Transverse colon (tissue), 3 donors: Measurements from ENCODE around the gene PRKACB.

Source experiments
- CTCF ChIP-seq, 5 experiments: fragments of 200-600 bp in 3 of 5; fragments of 450-650 bp in 2 of 5; sonication (generic) in 3 of 5; IDR thresholded peaks; 1 replicate in 2 of 5; 2 replicates in 3 of 5; pipeline ENCODE4 v1.5.1; 2016 to 2017; ENCODE audit warnings: antibody characterized with exemption in 5 of 5, inconsistent platforms in 3 of 5, mild to moderate bottlenecking in 2 of 5, moderate library complexity in 1 of 5
- POLR2A ChIP-seq: fragments of 450-650 bp; IDR thresholded peaks from one replicate; pipeline ENCODE4 v1.6.1; 2016; ENCODE audit warnings: antibody characterized with exemption, mild to moderate bottlenecking, moderate library complexity

DNA sequence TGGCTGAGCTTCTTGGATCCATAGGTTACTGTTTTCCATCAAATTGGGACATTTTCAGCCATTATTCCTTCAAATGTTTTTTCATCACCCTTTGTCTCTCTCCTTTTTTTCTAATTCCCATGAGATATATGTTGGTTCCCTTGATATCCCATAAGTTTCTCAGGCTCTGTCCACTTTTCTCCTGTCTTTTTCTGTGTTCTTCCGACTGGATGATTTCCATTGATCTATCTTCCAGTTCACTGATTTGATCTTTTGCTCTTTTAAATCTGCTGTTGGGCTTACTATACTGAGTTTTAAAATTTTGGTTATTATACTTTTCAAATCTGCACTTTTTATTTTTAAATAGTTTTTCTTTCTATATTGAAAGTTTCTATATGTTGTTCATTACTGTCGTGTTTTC, 18.2 kb downstream of the PRKACB start:
- TF ChIP-seq POLR2A (no peak), CTCF (IDR thresholded peaks at IDR 0.05) (no peak)
